Activated T-cell treated with anti-CD3 and anti-CD28 coated beads for 1 hour (primary cell): ENCODE data around the gene TCF20.
A peak's percentile ranks its signal among the peaks of the same experiment; 100 is the strongest.

Experiments used
- DNase-seq: peaks from one replicate; pipeline ENCODE4 v3.0.0-alpha.2; 2020; ENCODE audit warnings: low read depth

Gene TCF20

DNA sequence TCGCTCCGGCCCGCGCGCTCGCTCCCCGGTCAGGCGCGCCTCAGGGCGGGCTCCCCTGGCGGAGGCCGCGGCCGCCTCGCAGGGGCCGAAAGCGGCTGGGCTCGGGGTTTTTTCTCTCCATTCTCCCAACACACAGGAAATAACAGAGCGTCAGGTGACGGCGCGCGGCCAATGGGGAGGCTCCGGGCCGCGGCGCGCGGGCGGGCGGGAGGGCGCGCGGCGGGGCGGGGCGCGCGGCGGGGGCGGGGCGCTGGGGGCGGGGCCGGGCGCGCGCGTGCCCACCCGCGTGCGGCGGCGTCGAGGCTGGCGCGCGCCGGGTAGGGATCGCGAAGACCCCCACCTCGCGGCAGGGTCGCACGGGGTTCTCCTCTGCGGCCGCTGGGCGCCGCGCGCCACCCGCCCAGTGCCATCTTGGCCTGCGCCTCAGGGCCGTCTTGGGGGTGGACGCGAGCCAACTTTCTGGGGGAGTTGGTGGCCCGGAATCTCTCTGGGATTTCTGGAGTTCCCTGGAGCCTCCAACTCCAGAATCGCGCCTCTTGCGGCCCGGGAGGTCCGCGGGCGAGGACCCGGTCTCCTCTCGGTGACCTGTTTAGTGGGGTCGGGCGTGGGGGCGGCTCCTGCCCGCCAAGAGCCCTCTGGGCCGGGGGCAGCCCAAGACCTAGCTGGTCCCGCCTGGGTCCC is at the start of gene TCF20:
TSS of gene TCF20 (minus strand) at position 144 of the 681 bp plus-strand sequence. CDS start 55,348 bp downstream, outside the sequence.
- peak; percentile 73 for DNase-seq

DNA sequence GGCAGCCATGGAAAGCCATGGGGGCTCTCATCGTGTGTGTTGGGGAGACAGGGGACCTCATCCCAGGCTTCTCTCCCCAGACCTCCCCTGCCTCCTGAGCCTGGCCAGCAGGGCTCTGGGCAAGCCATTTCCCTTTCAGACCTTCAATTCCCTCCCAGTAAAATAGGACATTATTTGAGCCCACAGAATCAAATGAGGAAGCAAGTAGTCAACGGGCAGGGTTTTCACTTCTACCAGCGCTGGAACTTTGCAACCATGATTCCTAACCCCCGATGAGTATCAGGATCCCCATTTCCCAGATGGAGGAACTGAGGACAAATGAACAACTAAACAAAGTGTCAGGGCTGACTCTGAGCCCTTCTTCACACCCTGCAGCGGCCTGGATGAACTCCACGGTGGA is 48.9 kb upstream of the TCF20 start:
- DNase-seq, result no peak

GRCh38 chr22:42318967-42319366 is 48.5 kb upstream of the TCF20 start:
- DNase-seq, result no peak

- no peak for DNase-seq
These were observed 47.5 kb upstream of the TCF20 start for GRCh38 chr22:42317691-42318547.

GRCh38 chr22:42317008-42317407 is 46.6 kb upstream of the TCF20 start:
- DNase-seq, result no peak

DNA sequence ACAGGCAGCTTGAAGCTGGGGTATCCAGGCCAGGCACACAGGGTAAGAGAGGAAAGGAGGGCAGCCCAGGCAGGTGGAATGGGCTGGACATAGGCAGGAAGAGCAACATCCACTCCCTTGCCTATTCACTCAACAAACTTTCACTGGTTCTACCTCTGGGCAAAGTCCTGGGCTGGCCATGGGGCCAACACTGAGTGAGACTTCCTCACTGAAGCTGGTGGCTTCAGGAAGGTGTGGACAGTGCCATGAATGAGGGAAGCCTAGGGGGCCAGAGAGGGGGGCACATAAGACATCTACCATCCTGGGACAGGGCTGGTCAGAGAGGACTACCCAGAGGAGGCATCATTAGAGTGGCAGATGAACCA is 44.9 kb upstream of the TCF20 start:
- DNase-seq, result no peak

- no peak for DNase-seq
These were observed 44.4 kb upstream of the TCF20 start for GRCh38 chr22:42314709-42315391.

GRCh38 chr22:42313804-42314581 is 43.5 kb upstream of the TCF20 start:
- DNase-seq, result peak; percentile 30

DNA sequence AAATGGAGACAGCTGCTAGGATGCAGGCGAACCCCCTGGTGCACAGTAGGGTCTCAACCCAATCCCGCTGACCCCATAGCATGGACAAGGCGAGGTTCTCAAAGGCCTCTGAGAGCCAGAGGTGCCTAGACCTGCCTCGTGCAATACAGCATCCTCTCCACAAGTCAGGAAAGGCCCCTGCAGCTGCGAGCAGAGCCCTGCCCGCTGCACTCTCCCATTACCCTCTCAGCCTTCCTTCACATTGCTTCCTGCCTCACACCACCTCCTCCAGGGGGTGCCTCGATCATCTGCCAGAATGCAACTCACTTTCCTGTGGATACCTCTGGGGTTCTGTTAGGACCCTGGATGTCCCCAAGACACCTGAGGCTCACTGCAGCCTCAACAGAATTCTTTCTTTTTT is 42.8 kb upstream of the TCF20 start:
- no peak for DNase-seq

DNA sequence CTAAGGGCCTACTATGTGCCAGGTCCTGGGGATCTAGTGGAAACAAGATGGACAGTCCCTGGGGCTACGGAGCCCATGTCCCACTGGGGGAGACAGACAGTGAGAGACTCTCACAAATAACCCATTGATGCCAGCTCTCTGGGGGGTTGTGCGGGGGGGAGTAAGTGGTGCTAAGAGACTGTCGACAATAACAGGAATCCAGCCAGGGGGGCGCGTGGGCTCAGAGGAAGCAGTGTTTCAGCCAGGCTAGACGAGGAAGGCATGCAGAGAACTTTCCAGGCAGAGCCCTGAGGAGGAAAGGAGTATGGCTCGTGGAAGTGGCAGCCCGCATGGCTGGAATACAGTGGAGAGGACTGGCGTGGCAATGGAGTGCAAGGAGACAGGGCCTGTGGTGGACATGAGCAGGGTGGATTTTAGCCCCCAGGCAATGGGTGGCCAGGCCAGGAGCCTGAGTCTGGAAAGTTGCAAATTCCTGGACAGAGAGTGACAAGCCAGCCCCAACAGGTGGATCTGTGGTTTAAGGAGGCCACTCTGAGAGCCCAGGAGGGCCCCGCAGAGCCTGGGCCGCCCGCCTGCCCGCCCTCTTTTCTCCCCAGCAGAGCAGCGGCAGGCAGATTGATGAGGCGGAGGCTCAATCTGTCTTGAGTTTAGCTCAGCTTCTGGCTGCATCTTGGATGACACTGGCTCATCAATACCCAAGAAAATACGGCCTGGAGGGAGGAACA is 40.0 kb upstream of the TCF20 start:
- no peak for DNase-seq

- DNase-seq, result no peak
These were observed 39.4 kb upstream of the TCF20 start for GRCh38 chr22:42309865-42310264.

DNA sequence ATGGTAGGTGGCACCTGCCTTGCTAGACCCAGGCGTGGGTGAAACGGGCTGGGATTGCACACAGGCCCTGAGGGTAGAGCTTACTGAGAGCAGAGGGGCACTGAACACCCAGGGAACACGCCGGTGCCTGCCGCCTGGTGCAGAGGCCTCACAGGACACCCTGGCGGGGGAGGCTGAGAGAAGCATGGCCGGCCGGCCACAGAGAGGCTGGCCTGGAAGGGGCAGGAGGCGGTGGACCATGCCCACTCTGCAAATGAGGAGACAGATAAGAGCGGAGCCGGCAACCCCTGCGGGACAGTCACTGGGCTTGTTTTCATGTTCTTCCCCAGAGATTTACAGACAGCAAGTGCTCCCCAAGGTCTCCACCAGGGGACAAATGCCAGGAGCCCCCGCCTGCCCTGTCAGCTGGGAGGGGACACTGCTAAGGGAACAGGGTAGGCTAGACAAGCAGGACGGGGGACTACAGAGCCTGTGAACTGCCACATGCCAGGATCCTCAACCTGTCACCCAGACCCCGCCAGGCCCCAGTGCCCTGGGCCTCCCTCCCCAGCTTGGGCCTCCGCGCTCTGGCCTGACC is 38.5 kb upstream of the TCF20 start:
- DNase-seq, result no peak

DNA sequence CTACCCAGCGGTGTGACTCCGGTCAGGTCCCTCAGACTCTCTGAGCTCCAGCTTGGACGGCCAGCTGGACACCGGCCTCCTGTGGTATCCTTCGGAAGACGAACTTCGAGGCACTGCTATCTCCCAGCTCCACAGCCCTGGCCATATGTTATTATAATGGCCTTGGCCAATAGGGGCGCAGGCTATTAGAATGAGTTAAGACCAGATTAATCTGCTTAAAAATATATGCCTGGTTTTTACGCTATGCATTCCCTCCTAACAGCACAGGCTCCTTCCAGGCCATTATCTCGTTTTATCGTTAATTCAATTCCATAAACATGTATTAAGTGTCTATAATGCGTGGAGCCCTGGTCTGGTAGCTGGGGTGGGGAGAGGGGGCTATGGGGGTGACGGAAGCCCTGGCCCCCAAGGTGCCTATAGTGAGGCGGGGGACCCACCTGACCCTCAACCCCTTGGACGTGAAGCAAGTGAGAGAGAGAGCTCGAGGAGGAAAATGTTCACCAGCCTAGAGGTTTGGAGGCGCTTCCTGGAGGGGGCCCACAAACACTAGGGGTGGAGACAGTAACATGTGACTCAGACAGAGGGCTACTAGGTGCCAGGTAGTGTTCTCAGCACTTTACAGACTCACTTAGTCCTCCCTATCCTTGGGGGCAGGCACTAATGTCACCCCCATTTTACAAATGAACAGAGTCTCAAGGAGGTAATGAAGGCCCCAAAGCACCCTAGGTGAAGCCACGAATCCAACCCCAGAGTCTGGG is 37.5 kb upstream of the TCF20 start:
- DNase-seq, result no peak

GRCh38 chr22:42306010-42306409 is 35.6 kb upstream of the TCF20 start:
- no peak for DNase-seq

GRCh38 chr22:42304324-42304790 is 33.9 kb upstream of the TCF20 start:
- no peak for DNase-seq

GRCh38 chr22:42303396-42304323 is 33.2 kb upstream of the TCF20 start:
- no peak for DNase-seq

DNA sequence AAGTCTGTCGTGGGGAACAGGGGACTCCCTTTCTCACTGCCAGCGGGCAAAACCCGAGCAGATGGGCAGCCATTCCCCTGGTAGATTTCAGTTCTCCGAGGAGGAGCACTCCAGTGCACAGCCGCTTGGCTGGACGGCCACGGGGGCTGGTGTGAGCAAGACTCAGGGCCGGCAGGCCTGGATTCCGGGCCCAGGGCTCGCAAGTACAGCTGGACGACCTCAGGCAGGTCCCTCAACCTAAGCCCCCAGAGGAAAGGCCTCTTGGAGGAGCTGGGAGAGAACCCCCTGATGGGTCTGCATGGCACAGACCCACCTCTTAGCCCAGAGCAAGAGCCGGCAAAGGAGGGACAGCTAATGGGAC is 31.3 kb upstream of the TCF20 start:
- no peak for DNase-seq

DNA sequence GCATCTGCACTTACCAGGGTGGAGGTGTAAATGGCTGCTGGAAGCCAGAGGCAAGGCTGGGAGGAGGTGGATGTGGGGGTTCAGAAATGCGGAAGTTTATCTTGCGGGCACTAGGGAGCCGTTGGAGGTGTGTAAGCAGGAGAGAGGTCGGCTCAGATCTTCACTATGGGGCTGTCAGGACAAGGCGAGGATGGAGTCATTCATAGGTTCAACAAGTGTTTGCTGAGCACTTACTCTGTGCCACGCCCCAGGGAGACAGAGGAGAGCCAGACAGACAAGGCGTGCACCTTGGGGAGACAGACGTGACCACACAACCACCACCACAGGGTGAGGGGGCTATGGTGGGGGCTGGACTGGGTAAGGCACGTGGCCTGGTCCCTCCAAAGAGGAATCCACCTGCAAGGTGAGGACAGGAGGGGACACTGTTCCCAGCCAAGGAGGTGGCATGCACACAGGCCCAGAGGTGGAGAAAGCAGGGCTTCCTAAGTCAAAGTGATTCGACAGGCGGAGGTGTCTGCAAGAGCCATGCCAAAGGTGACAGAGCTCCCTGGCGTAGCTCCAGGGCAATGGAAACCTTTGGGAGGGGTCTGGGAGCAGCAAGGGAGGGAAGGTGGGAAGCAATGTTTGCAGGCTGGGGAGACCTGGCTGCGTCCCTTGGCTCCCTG is 30.8 kb upstream of the TCF20 start:
- DNase-seq, result no peak
